Activated naive CD4-positive, alpha-beta T cell treated with anti-CD3 and anti-CD28 coated beads for 36 hours (primary cell): ENCODE results near the gene KCNK5. TPM values are rescaled to one million over a fixed set of nuclear protein-coding genes. Genes with fewer than 3 reads are reported as not detected.

Experiments
- CTCF ChIA-PET: fragments of 350-600 bp; sonication (Branson Sonifier 250); formaldehyde crosslinking; loops from one replicate; lab custom pipeline; 2021; ENCODE audit warnings: antibody characterized with exemption; lab: Charles Lee
- DNase-seq: peaks from one replicate; pipeline ENCODE4 v3.0.0-alpha.2; 2020
- H3K27ac Mint-ChIP-seq: one replicate; pipeline ENCODE4 v1.8.0; 2021; ENCODE audit warnings: mild to moderate bottlenecking, mixed read lengths
- H3K27me3 Mint-ChIP-seq: one replicate; pipeline ENCODE4 v1.8.0; 2021; ENCODE audit warnings: low read depth, mixed read lengths
- H3K36me3 Mint-ChIP-seq: one replicate; pipeline ENCODE4 v1.8.0; 2021; ENCODE audit warnings: low read depth, mixed read lengths
- H3K4me1 Mint-ChIP-seq: one replicate; pipeline ENCODE4 v1.8.0; 2021; ENCODE audit warnings: low read depth, mixed read lengths
- H3K4me3 Mint-ChIP-seq: one replicate; pipeline ENCODE4 v1.8.0; 2021; ENCODE audit warnings: mild to moderate bottlenecking, moderate library complexity, mixed read lengths
- H3K9me3 Mint-ChIP-seq: one replicate; pipeline ENCODE4 v1.8.0; 2021; ENCODE audit warnings: mixed read lengths
- intact Hi-C: fragments of 100-400 bp; cut with micrococcal nuclease; formaldehyde crosslinking; loops from one replicate; pipeline ENCODE4 v1.15.1; 2023
- total RNA-seq, 2 experiments: library from RNA; stranded (reverse); gene quantifications; one replicate each; pipeline ENCODE4 v1.2.3, GENCODE V29; 2021

KCNK5 gene
- total RNA-seq, 2 experiments from 2014 or later: 9.0 to 9.2 TPM

GRCh38 chr6:39261751-39262150 is 32.5 kb upstream of the KCNK5 start:
- peaks cover 11% of the 10 kb centered on the region for H3K27me3 Mint-ChIP-seq
- intact Hi-C loops: no loop called here
- H3K4me1 Mint-ChIP-seq: peaks cover 8% of the 10 kb centered on the region
- H3K9me3 Mint-ChIP-seq: no peaks in the 10 kb centered on the region
- H3K36me3 Mint-ChIP-seq: no peaks in the 10 kb centered on the region
- DNase-seq: no peak
- H3K4me3 Mint-ChIP-seq: no peak overlapping the region
- CTCF ChIA-PET: interaction anchor here (0.9 kb wide), 1 partner anchor 41 kb away, joined by 3 read pairs; no protein-coding TSS in a partner anchor
- H3K27ac Mint-ChIP-seq: no peak overlapping the region

- Mint-ChIP-seq H3K4me3 (no peak overlapping the region), H3K4me1 (peaks cover 8% of the 10 kb centered on the region), H3K27ac (no peak overlapping the region), H3K9me3 (no peaks in the 10 kb centered on the region), H3K36me3 (no peaks in the 10 kb centered on the region), H3K27me3 (peaks cover 11% of the 10 kb centered on the region)
- intact Hi-C loops: no loop called here
- CTCF ChIA-PET: interaction anchor here (1.6 kb wide), 1 partner anchor 49 kb away, joined by 6 read pairs; no protein-coding TSS in a partner anchor
- DNase-seq: no peak
Measured at GRCh38 chr6:39260953-39261352, 31.7 kb upstream of the KCNK5 start.

- intact Hi-C loops: no loop called here
- H3K27me3 Mint-ChIP-seq: peaks cover 11% of the 10 kb centered on the region
Measured at GRCh38 chr6:39260456-39260855, 31.2 kb upstream of the KCNK5 start.

GRCh38 chr6:39256294-39256940 is 27.1 kb upstream of the KCNK5 start:
- H3K27me3 Mint-ChIP-seq: peaks cover 11% of the 10 kb centered on the region
- intact Hi-C loops: no loop called here
- no peaks in the 10 kb centered on the region for H3K4me1 Mint-ChIP-seq
- no peaks in the 10 kb centered on the region for H3K36me3 Mint-ChIP-seq
- no peak for DNase-seq
- no peaks in the 10 kb centered on the region for H3K9me3 Mint-ChIP-seq
- H3K4me3 Mint-ChIP-seq: no peak overlapping the region
- CTCF ChIA-PET: interaction anchor here (0.6 to 1.2 kb wide), 2 partner anchors 47 to 86 kb away, joined by 3 to 5 read pairs; no protein-coding TSS in a partner anchor
- H3K27ac Mint-ChIP-seq: no peak overlapping the region

More at GRCh38 chr6:39260456-39260855, 31.2 kb upstream of the KCNK5 start:
- Mint-ChIP-seq H3K27ac (no peak overlapping the region), H3K4me3 (no peak overlapping the region), H3K4me1 (peaks cover 8% of the 10 kb centered on the region), H3K9me3 (no peaks in the 10 kb centered on the region), H3K36me3 (no peaks in the 10 kb centered on the region)
- CTCF ChIA-PET: interaction anchor here (1.6 to 1.8 kb wide), 2 partner anchors 42 to 50 kb away, joined by 6 read pairs; no protein-coding TSS in a partner anchor
- DNase-seq: no peak

GRCh38 chr6:39254999-39255535 is 25.8 kb upstream of the KCNK5 start:
- no peak overlapping the region for H3K27ac Mint-ChIP-seq
- H3K36me3 Mint-ChIP-seq: no peaks in the 10 kb centered on the region
- no peaks in the 10 kb centered on the region for H3K9me3 Mint-ChIP-seq
- H3K4me1 Mint-ChIP-seq: no peaks in the 10 kb centered on the region
- no peak overlapping the region for H3K4me3 Mint-ChIP-seq
- CTCF ChIA-PET: no interaction called here
- no peak for DNase-seq
- intact Hi-C loops: no loop called here
- peaks cover 6% of the 10 kb centered on the region for H3K27me3 Mint-ChIP-seq

- Mint-ChIP-seq H3K4me1 (no peaks in the 10 kb centered on the region), H3K36me3 (no peaks in the 10 kb centered on the region), H3K4me3 (no peak overlapping the region), H3K27me3 (no peaks in the 10 kb centered on the region), H3K9me3 (no peaks in the 10 kb centered on the region), H3K27ac (no peak overlapping the region)
- CTCF ChIA-PET: no interaction called here
- no peak for DNase-seq
- intact Hi-C loops: no loop called here
Measured at GRCh38 chr6:39251406-39251805, 22.1 kb upstream of the KCNK5 start.

GRCh38 chr6:39250507-39250906 is 21.2 kb upstream of the KCNK5 start:
- Mint-ChIP-seq H3K4me1 (no peaks in the 10 kb centered on the region), H3K4me3 (no peak overlapping the region), H3K9me3 (no peaks in the 10 kb centered on the region), H3K36me3 (no peaks in the 10 kb centered on the region), H3K27ac (no peak overlapping the region), H3K27me3 (no peaks in the 10 kb centered on the region)
- CTCF ChIA-PET: no interaction called here
- DNase-seq: no peak
- intact Hi-C loops: no loop called here

- no peak overlapping the region for H3K27ac Mint-ChIP-seq
- H3K36me3 Mint-ChIP-seq: no peaks in the 10 kb centered on the region
- intact Hi-C loops: no loop called here
- H3K4me1 Mint-ChIP-seq: no peaks in the 10 kb centered on the region
- H3K9me3 Mint-ChIP-seq: no peaks in the 10 kb centered on the region
- DNase-seq: no peak
- CTCF ChIA-PET: interaction anchor here (1.1 kb wide), 1 partner anchor 54 kb away, joined by 3 read pairs; no protein-coding TSS in a partner anchor
- H3K4me3 Mint-ChIP-seq: no peak overlapping the region
- H3K27me3 Mint-ChIP-seq: no peaks in the 10 kb centered on the region
Measured at GRCh38 chr6:39249278-39249677, 20.0 kb upstream of the KCNK5 start.

GRCh38 chr6:39247667-39248194 is 18.5 kb upstream of the KCNK5 start:
- no peak overlapping the region for H3K27ac Mint-ChIP-seq
- H3K4me3 Mint-ChIP-seq: no peak overlapping the region
- H3K4me1 Mint-ChIP-seq: no peaks in the 10 kb centered on the region
- DNase-seq: no peak
- no peaks in the 10 kb centered on the region for H3K36me3 Mint-ChIP-seq
- no peaks in the 10 kb centered on the region for H3K9me3 Mint-ChIP-seq
- no peaks in the 10 kb centered on the region for H3K27me3 Mint-ChIP-seq
- CTCF ChIA-PET: interaction anchor here (0.6 kb wide), 1 partner anchor 790 kb away, joined by 3 read pairs; no protein-coding TSS in a partner anchor
- intact Hi-C loops: no loop called here

GRCh38 chr6:39243809-39244208 is 14.5 kb upstream of the KCNK5 start:
- Mint-ChIP-seq H3K9me3 (no peaks in the 10 kb centered on the region), H3K27ac (no peak overlapping the region), H3K4me3 (no peak overlapping the region), H3K4me1 (no peaks in the 10 kb centered on the region), H3K27me3 (no peaks in the 10 kb centered on the region), H3K36me3 (no peaks in the 10 kb centered on the region)
- DNase-seq: no peak
- CTCF ChIA-PET: no interaction called here
- intact Hi-C loops: no loop called here

- CTCF ChIA-PET: interaction anchor here (0.5 kb wide), 1 partner anchor 325 kb away, joined by 3 read pairs; no protein-coding TSS in a partner anchor
Measured at GRCh38 chr6:39240155-39240757, 11.0 kb upstream of the KCNK5 start.

GRCh38 chr6:39239527-39240154 is 10.4 kb upstream of the KCNK5 start:
- Mint-ChIP-seq H3K36me3 (no peaks in the 10 kb centered on the region), H3K9me3 (no peaks in the 10 kb centered on the region), H3K4me3 (no peak overlapping the region), H3K27me3 (no peaks in the 10 kb centered on the region), H3K4me1 (no peaks in the 10 kb centered on the region), H3K27ac (no peak overlapping the region)
- DNase-seq: no peak
- CTCF ChIA-PET: interaction anchor here (0.5 kb wide), 1 partner anchor 324 kb away, joined by 3 read pairs; no protein-coding TSS in a partner anchor
- intact Hi-C loops: no loop called here

More at GRCh38 chr6:39240155-39240757, 11.0 kb upstream of the KCNK5 start:
- no peaks in the 10 kb centered on the region for H3K36me3 Mint-ChIP-seq
- H3K9me3 Mint-ChIP-seq: no peaks in the 10 kb centered on the region
- H3K27ac Mint-ChIP-seq: no peak overlapping the region
- DNase-seq: no peak
- intact Hi-C loops: no loop called here
- no peaks in the 10 kb centered on the region for H3K4me1 Mint-ChIP-seq
- no peaks in the 10 kb centered on the region for H3K27me3 Mint-ChIP-seq
- no peak overlapping the region for H3K4me3 Mint-ChIP-seq
